ENCODE data around the gene WBP1L. TPM values are rescaled to one million over a fixed set of nuclear protein-coding genes. Genes with fewer than 3 reads are reported as not detected.
"Not testable (repeated sequence)": the region's sequence is repeated elsewhere in the genome, so short reads cannot be mapped to it uniquely, and the experiment has no call there.

The WBP1L gene
- total and polyA plus RNA-seq, 2 experiments from 2014 or later = 7.0 to 55.7 TPM

- H3K4me1 Mint-ChIP-seq = peaks cover 14% of the 10 kb centered on the region
- H3K4me3 ChIP-seq; H2AFZ ChIP-seq; H3K27me3 Mint-ChIP-seq (ENCODE audit: insufficient read depth, low read depth, poor library complexity); DNase-seq (ENCODE audit: low spot score); H3K9me3 Mint-ChIP-seq; H3K4me3 Mint-ChIP-seq; H3K79me2 ChIP-seq (replicated peaks; ENCODE audit: insufficient read depth); H3K36me3 Mint-ChIP-seq (ENCODE audit: low read depth); H3K27ac Mint-ChIP-seq; H3K36me3 ChIP-seq (ENCODE audit: insufficient read depth); ATAC-seq; H3K9me2 ChIP-seq (ENCODE audit: insufficient read depth); H3K27me3 ChIP-seq (ENCODE audit: insufficient read depth); H4K20me1 ChIP-seq (replicated peaks; ENCODE audit: insufficient read depth); H3F3A ChIP-seq (replicated peaks; ENCODE audit: low read depth); H3K4me2 ChIP-seq; H3K27ac ChIP-seq (ENCODE audit: low read depth): not testable (repeated sequence)
- peaks cover 14% of the 10 kb centered on the region for H3K4me1 ChIP-seq (ENCODE audit: insufficient read depth)
These were observed 76.3 kb downstream of the WBP1L start for GRCh38 chr10:102820008-102820407.

GRCh38 chr10:102822222-102822621 lies 78.5 kb downstream of the WBP1L start:
- no peak for TF ChIP-seq ZNF331 (CRISPR knock-in tag; IDR thresholded peaks at IDR 0.05; ENCODE audit: low read depth)
- TF ChIP-seq CREB1 (CRISPR knock-in tag; IDR thresholded peaks at IDR 0.05; ENCODE audit: low read depth) = no peak
- TF ChIP-seq CTCF (conservative IDR thresholded peaks at IDR 0.05; ENCODE audit: low read depth in 2 of 2) = no peak
- TF ChIP-seq ZNF462 (CRISPR knock-in tag; IDR thresholded peaks at IDR 0.05) = no peak
- TF ChIP-seq NANOG (IDR thresholded peaks at IDR 0.05; ENCODE audit: borderline replicate concordance) = no peak
- no peak for TF ChIP-seq JUNB (IDR thresholded peaks at IDR 0.05; ENCODE audit: unreplicated experiment)
- no peak for TF ChIP-seq ETS1 (IDR thresholded peaks at IDR 0.05)
- no peaks in the 10 kb centered on the region for H3K79me2 ChIP-seq (replicated peaks; ENCODE audit: insufficient read depth)
- H3K36me3 ChIP-seq (ENCODE audit: insufficient read depth) = peaks cover 5% of the 10 kb centered on the region; the same call in 1 of the 2 replicates
- no peaks in the 10 kb centered on the region for H3K4me1 ChIP-seq (ENCODE audit: insufficient read depth)
- Mint-ChIP-seq H3K36me3 (ENCODE audit: low read depth) (no peaks in the 10 kb centered on the region; the same call in 2 of the 3 replicates), H3K4me3 (no peak overlapping the region), H3K9me3 (peaks cover 16% of the 10 kb centered on the region; the same call in 2 of the 3 replicates), H3K4me1 (no peaks in the 10 kb centered on the region; the same call in 2 of the 3 replicates), H3K27me3 (ENCODE audit: insufficient read depth, low read depth, poor library complexity) (peaks cover 4% of the 10 kb centered on the region), H3K27ac (no peak overlapping the region)
- no peak overlapping the region for H2AFZ ChIP-seq
- ATAC-seq = no peak
- H3K4me2 ChIP-seq = no peak overlapping the region
- H3F3A ChIP-seq (replicated peaks; ENCODE audit: low read depth) = no peaks in the 10 kb centered on the region
- no peaks in the 10 kb centered on the region for H3K9me2 ChIP-seq (ENCODE audit: insufficient read depth)
- no peak for DNase-seq (ENCODE audit: low spot score)
- H3K4me3 ChIP-seq = no peak overlapping the region
- no peaks in the 10 kb centered on the region for H3K27me3 ChIP-seq (ENCODE audit: insufficient read depth)
- H4K20me1 ChIP-seq (replicated peaks; ENCODE audit: insufficient read depth) = no peaks in the 10 kb centered on the region
- H3K27ac ChIP-seq (ENCODE audit: low read depth) = no peak overlapping the region
